DND-41 (cell line): ENCODE measurements around the gene CPSF4.

Experiments
- EZH2 ChIP-seq: IDR thresholded peaks from 3 replicates; pipeline ENCODE4 v1.6.1; 2012; ENCODE audit warnings: borderline replicate concordance, low read depth, mild to moderate bottlenecking, moderate library complexity, low read length, inconsistent platforms; ENCODE audit not compliant: severe bottlenecking
- TF ChIP-seq, protein P1 (sequence below): IDR thresholded peaks from 2 replicates; pipeline ENCODE4 v1.5.1; 2012; ENCODE audit warnings: borderline replicate concordance, low read length, moderate library complexity, mild to moderate bottlenecking; ENCODE audit not compliant: poor library complexity, severe bottlenecking; ENCODE audit errors: extremely low read depth

DNA sequence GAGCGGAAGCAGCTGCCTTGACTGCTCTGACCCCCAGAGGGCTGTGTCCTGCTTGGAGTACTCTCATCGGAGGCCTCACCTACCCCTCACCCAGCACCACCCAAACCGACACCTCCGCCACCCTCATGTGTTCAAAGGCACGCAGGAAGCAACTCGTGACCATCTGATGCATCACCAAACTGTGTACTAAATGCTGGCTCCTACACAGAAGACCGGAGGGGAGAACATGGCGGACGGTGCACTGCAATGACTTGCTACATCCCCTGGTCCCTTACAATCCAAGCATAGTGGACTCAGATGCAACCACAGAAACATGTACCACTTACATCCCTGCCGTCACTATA lies 33.8 kb upstream of the CPSF4 start:
- no peak for TF ChIP-seq EZH2
- TF ChIP-seq, protein P1, sequence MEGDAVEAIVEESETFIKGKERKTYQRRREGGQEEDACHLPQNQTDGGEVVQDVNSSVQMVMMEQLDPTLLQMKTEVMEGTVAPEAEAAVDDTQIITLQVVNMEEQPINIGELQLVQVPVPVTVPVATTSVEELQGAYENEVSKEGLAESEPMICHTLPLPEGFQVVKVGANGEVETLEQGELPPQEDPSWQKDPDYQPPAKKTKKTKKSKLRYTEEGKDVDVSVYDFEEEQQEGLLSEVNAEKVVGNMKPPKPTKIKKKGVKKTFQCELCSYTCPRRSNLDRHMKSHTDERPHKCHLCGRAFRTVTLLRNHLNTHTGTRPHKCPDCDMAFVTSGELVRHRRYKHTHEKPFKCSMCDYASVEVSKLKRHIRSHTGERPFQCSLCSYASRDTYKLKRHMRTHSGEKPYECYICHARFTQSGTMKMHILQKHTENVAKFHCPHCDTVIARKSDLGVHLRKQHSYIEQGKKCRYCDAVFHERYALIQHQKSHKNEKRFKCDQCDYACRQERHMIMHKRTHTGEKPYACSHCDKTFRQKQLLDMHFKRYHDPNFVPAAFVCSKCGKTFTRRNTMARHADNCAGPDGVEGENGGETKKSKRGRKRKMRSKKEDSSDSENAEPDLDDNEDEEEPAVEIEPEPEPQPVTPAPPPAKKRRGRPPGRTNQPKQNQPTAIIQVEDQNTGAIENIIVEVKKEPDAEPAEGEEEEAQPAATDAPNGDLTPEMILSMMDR, result no peak
